SK-N-MC (cell line): ENCODE results near the gene TEX2.
A peak's percentile ranks its signal among the peaks of the same experiment; 100 is the strongest.
"Not testable (repeated sequence)": the region's sequence is repeated elsewhere in the genome, so short reads cannot be mapped to it uniquely, and the experiment has no call there.

Experiments used
- DNase-seq: peaks from one replicate; pipeline ENCODE4 v3.0.0-alpha.2; 2011; ENCODE audit warnings: low read depth, low spot score
- H3K27ac ChIP-seq: fragments of 200-600 bp; sonication (generic); 2 replicates; pipeline ENCODE4 v1.5.1; 2016; ENCODE audit warnings: mixed run types
- H3K36me3 ChIP-seq: fragments of 200-600 bp; sonication (generic); 2 replicates; pipeline ENCODE4 v1.6.1; 2017; ENCODE audit warnings: antibody characterized with exemption, low read length, mixed read lengths; ENCODE audit not compliant: insufficient read depth
- H3K4me3 ChIP-seq: fragments of 200-600 bp; sonication (generic); 2 replicates; pipeline ENCODE4 v1.5.1; 2016
- H3K9ac ChIP-seq: fragments of 200-600 bp; sonication (generic); 2 replicates; pipeline ENCODE4 v1.8.0; 2017; ENCODE audit warnings: mixed run types, mixed read lengths; ENCODE audit not compliant: insufficient read length
- H3K9me3 ChIP-seq: fragments of 200-600 bp; sonication (generic); 2 replicates; pipeline ENCODE4 v1.6.1; 2017; ENCODE audit warnings: low read depth, mild to moderate bottlenecking, antibody characterized with exemption, low read length, moderate library complexity, mixed read lengths
- EZH2 ChIP-seq: fragments of 200-600 bp; sonication (generic); IDR thresholded peaks from one replicate; pipeline ENCODE4 v1.6.1; 2017; ENCODE audit warnings: antibody characterized with exemption
- FOXP2 ChIP-seq: optimal IDR thresholded peaks from 2 replicates; pipeline ENCODE3; 2011; ENCODE audit warnings: mild to moderate bottlenecking, moderate library complexity; ENCODE audit not compliant: insufficient read depth; ENCODE audit errors: extremely low read length, control extremely low read depth
- POLR2AphosphoS5 ChIP-seq: IDR thresholded peaks from 2 replicates; pipeline ENCODE4 v1.6.1; 2012; ENCODE audit warnings: mild to moderate bottlenecking, low read depth, low read length, borderline replicate concordance

TEX2 gene

GRCh38 chr17:64223283-64223682 is 39.8 kb downstream of the TEX2 start:
- no peak overlapping the region for H3K4me3 ChIP-seq
- no peak for TF ChIP-seq POLR2AphosphoS5
- TF ChIP-seq EZH2 = no peak
- no peak for TF ChIP-seq FOXP2
- DNase-seq = no peak
- H3K9me3 ChIP-seq = no peaks in the 10 kb centered on the region
- H3K9ac ChIP-seq = no peak overlapping the region
- H3K27ac ChIP-seq = no peak overlapping the region
- no peaks in the 10 kb centered on the region for H3K36me3 ChIP-seq

- H3K27ac ChIP-seq = no peak overlapping the region
- H3K36me3 ChIP-seq = no peaks in the 10 kb centered on the region
- no peak for DNase-seq
- TF ChIP-seq FOXP2 (no peak), POLR2AphosphoS5 (no peak), EZH2 (no peak)
- no peak overlapping the region for H3K9ac ChIP-seq
- no peaks in the 10 kb centered on the region for H3K9me3 ChIP-seq
- H3K4me3 ChIP-seq = no peak overlapping the region
Observed at GRCh38 chr17:64221679-64222078, 41.4 kb downstream of the TEX2 start.

- not testable (repeated sequence) for H3K36me3 ChIP-seq, H3K9ac ChIP-seq, H3K9me3 ChIP-seq, H3K27ac ChIP-seq, H3K4me3 ChIP-seq, DNase-seq
Observed at GRCh38 chr17:64220604-64221003, 42.5 kb downstream of the TEX2 start.

- DNase-seq = no peak
- no peak overlapping the region for H3K27ac ChIP-seq
- TF ChIP-seq EZH2 (no peak), POLR2AphosphoS5 (no peak), FOXP2 (no peak)
- no peaks in the 10 kb centered on the region for H3K9me3 ChIP-seq
- no peaks in the 10 kb centered on the region for H3K36me3 ChIP-seq
- no peak overlapping the region for H3K9ac ChIP-seq
- no peak overlapping the region for H3K4me3 ChIP-seq
Observed at GRCh38 chr17:64219571-64219970, 43.5 kb downstream of the TEX2 start.

GRCh38 chr17:64218066-64218465 is 45.0 kb downstream of the TEX2 start:
- no peaks in the 10 kb centered on the region; the same call in 1 of the 2 replicates for H3K36me3 ChIP-seq
- H3K4me3 ChIP-seq = no peak overlapping the region
- DNase-seq = no peak
- H3K9me3 ChIP-seq = no peaks in the 10 kb centered on the region
- H3K27ac ChIP-seq = no peak overlapping the region
- no peak overlapping the region for H3K9ac ChIP-seq
- no peak for TF ChIP-seq FOXP2
- no peak for TF ChIP-seq POLR2AphosphoS5
- TF ChIP-seq EZH2 = no peak

- no peak overlapping the region for H3K4me3 ChIP-seq
- TF ChIP-seq POLR2AphosphoS5 (no peak), EZH2 (no peak), FOXP2 (no peak)
- no peaks in the 10 kb centered on the region for H3K9me3 ChIP-seq
- no peak for DNase-seq
- H3K9ac ChIP-seq = no peak overlapping the region
- peak overlapping the region; percentile 87; the same call in 1 of the 2 replicates for H3K27ac ChIP-seq
- peaks cover 4% of the 10 kb centered on the region for H3K36me3 ChIP-seq
Observed at GRCh38 chr17:64217249-64217691, 45.8 kb downstream of the TEX2 start.

- no peak for DNase-seq
- H3K27ac ChIP-seq = peak overlapping the region; percentile 87
- H3K9me3 ChIP-seq = no peaks in the 10 kb centered on the region
- peak overlapping the region; percentile 43 for H3K4me3 ChIP-seq
- TF ChIP-seq POLR2AphosphoS5 (no peak), FOXP2 (no peak), EZH2 (no peak)
- peak overlapping the region; percentile 34 for H3K9ac ChIP-seq
- H3K36me3 ChIP-seq = peaks cover 4% of the 10 kb centered on the region
Observed at GRCh38 chr17:64216338-64217248, 46.5 kb downstream of the TEX2 start.

- peak overlapping the region; percentile 43 for H3K4me3 ChIP-seq
- H3K36me3 ChIP-seq = peaks cover 4% of the 10 kb centered on the region
- no peaks in the 10 kb centered on the region for H3K9me3 ChIP-seq
- peak overlapping the region; percentile 87 for H3K27ac ChIP-seq
- DNase-seq = no peak
- no peak for TF ChIP-seq FOXP2
- no peak for TF ChIP-seq EZH2
- no peak for TF ChIP-seq POLR2AphosphoS5
- H3K9ac ChIP-seq = peak overlapping the region; percentile 34
Observed at GRCh38 chr17:64216000-64216337, 47.1 kb downstream of the TEX2 start.

GRCh38 chr17:64214950-64215349 is 48.1 kb downstream of the TEX2 start:
- peak overlapping the region; percentile 75 for H3K27ac ChIP-seq
- peaks cover 4% of the 10 kb centered on the region for H3K36me3 ChIP-seq
- TF ChIP-seq FOXP2 (no peak), POLR2AphosphoS5 (no peak), EZH2 (no peak)
- H3K9ac ChIP-seq = no peak overlapping the region
- H3K9me3 ChIP-seq = no peaks in the 10 kb centered on the region
- no peak overlapping the region for H3K4me3 ChIP-seq
- no peak for DNase-seq
